GM21576 (cell line): Measurements from ENCODE around the gene IL4I1.
A peak's percentile ranks its signal among the peaks of the same experiment; 100 is the strongest.

Source experiments
- ATAC-seq: cut with Tn5 transposase; IDR thresholded peaks from one replicate; pipeline ENCODE4 v1.9.1; 2021; ENCODE audit warnings: mild to moderate bottlenecking, moderate library complexity; ENCODE audit not compliant: unreplicated experiment

IL4I1 gene

DNA sequence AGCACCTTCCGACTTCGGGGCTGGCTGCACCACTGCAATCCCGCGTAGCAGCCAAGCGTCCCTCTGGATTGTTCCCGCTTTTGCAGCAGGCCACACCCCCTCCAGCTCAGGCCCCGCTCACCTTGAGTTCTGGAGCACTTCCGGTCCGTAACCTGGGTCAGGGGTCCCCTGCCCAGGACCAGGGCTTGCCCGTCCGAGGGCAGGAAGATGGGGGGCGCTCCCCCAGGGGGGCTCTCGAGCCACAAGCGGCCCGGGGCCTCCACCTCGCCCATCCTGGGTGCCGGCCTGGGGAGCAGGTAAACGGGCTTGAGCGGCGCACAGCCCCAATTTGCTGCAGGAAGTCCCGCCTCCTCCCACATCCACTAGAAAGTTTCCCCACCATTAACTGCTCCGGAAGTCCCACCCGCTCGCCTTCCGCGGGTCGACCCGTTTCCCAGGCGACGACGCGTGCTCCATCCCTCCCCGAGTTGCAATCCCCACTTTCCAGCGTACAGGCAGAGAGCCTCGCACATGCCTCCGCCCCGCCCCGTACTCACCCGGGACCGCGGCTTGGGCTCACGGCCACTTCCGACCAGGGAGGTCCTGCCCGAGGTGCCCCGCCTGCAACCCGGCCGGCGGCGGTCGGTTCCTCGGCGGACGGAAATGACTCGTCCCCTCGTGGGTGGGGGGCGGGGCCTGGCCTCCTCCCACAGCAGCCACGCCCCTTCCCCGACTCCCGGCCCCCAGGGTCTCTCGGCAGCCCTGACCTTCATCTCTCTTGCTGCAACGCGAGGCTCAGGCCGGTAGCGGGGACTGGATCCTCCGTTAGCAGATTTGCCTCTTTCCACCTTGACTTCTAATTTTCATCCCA, 29.5 kb downstream of the IL4I1 start, which contains the start of gene PNKP:
Gene PNKP, minus strand, starts transcription at position 644 of the 850 bp plus-strand sequence. Its CDS starts 372 bp downstream, at position 272.
- peak; percentile 32 for ATAC-seq

- no peak for ATAC-seq
Measured at GRCh38 chr19:49864890-49865289, 31.8 kb downstream of the IL4I1 start.

DNA sequence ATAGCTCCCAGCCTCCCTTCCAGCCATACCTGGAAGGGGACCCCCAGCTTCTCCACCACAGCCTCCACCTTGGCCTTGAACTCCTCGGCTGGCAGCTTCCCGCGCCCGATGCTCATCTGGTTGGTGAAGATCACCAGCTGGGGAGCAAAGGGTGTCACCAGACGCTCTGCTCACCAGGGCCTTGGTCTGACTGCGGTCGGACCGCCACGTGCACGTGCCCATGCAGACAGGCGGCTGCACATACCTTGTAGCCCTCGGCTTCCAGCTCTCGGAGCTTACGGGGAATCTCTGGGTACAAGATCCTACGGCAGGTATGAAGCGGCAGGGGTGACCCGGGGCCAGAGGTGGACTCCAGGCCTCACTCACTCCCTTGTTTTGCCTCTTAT, 32.8 kb downstream of the IL4I1 start:
- no peak for ATAC-seq

DNA sequence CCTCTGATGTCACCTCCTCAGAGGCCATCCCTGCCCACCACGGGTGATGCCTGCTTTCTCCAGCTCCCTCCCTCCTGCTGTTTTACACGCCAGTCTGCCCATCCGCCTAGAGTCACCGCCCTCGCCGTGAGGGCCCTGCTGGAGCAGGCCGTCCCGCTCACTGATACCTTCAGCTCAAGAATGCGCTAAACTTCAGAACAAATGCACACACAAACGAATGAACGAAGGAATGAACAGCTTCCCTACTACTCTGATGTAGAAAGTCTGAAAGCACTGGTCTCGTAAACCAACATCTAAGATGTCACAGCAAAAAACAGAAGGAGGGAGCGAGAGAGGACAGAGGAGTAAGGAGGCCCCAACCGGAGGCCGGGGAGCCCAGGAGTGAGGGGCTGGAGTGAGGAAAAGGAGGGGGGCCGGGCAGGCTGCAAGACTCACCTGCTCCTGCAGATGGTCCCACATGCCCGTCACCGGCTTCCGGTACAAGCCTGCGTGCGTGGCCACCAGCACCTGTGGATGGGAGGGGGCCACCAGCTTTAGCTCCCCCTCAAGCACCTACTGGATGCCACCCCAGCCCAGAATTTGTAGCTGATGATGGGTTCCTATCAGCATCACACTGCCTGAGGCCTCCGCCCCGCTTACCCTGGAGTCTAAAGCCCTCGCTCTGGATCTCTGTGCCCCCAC, 33.3 kb downstream of the IL4I1 start:
- ATAC-seq: no peak

- ATAC-seq: no peak
Measured at GRCh38 chr19:49862391-49863253, 34.1 kb downstream of the IL4I1 start.

DNA sequence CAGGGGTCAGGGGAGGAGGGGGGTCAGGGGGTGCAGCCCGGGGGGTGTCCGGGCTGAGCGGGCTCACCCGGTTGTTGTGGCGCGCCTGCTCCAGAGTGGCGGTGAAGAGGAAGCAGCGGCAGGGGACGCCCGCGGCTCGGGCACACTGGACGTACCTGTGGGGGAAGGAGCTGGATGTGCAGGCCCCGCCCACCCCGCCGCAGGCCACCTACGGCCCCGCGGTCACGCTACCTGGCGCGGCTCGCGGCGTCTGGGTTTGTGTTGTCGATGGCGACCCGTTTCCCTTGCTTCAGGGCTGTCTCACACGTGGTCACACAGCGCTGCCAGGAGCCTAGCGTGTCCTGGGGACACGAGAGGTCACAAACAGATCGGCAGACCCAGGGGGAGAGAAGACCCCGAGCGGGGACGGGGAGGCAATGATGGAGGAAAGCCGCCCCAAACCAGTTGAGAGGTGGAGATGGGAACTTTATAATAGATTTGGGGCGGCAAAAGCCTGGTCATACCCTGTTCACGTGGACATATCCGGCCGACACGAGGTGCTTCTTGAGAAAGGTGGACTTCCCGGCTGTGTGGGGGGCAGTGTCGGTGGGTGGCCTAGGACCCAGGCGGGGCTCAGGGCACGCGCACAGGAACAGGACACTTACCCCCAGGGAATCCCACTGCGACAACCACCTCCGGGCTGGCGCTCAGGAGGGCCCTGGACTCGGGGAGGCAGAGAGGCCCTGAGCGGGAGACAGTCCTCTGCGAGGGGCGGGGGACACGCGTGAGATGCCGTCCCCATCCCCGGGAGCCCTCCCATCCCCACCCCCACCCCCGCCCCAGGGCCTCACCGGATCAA, 34.9 kb downstream of the IL4I1 start:
- ATAC-seq: no peak

GRCh38 chr19:49861107-49861506, 35.6 kb downstream of the IL4I1 start:
- ATAC-seq: no peak

- no peak for ATAC-seq
Measured at GRCh38 chr19:49860336-49861102, 36.2 kb downstream of the IL4I1 start.

DNA sequence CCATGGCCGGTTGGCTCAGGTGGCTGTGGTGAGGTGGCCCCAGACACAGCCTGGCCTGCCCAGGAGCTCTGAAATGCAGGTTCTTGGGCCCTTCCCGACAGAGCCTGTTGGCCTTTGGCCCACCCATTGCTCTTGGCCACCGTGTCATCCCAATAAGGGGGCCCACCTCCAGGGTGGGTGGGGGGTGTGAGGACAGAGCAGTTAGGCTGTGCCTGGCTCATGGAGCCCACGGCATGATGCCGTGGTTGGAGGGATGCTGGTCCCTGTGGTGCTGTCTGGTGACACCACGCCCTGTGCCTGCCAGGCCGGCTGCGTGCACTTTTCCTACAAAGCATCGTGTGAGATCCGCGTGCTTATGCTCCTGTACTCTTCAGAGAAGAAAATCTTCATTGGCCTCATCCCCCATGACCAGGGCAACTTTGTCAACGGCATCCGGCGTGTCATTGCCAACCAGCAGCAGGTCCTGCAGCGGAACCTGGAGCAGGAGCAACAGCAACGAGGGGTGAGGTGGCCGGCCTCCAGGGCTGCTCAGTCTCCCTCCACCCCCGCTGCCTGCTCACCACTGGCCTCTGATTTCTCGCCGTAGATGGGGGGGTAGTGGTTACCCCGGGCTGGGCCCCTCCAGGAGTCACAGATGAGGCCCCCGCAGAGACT, 36.9 kb downstream of the IL4I1 start:
- no peak for ATAC-seq

DNA sequence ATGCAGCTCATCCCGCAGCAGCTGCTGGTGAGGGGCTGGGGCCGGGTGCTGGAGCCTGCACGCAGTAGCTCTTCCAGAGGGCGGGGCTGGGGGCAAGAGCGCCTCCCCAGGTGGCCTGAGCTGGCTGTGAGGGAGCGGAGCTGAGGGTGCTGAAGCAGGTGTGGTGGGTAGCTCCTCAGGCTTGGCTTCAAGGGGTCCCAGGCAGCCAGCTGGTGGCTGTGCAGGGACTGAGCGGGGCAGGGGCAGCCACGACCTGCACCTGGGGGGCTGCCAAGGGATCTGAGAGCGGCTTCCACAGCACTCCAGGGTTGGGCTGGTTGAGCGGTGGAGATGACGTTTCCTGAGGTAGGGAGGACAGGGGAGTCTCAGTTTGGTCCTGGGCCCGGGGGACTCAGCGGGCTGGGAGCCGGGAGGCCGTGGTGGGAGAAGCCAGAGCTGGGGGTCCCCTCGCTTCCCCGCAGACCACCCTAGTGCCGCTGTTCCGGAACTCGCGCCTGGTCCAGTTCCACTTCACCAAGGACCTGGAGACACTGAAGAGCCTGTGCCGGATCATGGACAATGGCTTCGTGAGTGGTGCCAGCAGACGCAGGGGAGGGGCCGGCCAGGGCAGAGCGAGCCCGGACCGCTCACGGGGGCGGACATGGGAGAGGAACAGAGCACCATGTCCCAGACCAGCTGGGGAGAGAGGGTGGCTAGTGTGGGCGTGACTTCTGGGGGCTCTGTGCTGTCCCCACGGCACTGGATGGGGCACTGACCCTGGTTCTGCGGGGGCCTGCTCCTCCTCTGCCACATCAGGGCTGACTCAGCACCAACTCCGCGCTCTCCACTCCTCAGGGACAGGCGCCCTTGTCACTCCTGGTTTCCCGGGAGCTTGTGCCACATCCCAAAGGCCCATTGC, 38.4 kb downstream of the IL4I1 start:
- ATAC-seq: no peak

DNA sequence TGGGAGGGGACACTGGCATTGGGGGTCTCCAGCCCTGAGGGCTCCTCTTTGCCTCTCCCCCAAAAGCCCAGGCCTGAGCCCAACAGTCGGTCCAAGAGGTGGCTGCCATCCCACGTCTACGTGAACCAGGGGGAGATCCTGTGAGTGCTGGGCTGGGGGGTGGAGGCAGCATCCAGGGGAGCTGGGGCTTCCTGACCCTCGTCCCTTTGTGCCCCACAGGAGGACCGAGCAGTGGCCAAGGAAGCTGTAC, 38.9 kb downstream of the IL4I1 start:
- no peak for ATAC-seq

- no peak for ATAC-seq
Measured at GRCh38 chr19:49857061-49857837, 39.4 kb downstream of the IL4I1 start.

- no peak for ATAC-seq
Measured at GRCh38 chr19:49856574-49857021, 40.1 kb downstream of the IL4I1 start.

DNA sequence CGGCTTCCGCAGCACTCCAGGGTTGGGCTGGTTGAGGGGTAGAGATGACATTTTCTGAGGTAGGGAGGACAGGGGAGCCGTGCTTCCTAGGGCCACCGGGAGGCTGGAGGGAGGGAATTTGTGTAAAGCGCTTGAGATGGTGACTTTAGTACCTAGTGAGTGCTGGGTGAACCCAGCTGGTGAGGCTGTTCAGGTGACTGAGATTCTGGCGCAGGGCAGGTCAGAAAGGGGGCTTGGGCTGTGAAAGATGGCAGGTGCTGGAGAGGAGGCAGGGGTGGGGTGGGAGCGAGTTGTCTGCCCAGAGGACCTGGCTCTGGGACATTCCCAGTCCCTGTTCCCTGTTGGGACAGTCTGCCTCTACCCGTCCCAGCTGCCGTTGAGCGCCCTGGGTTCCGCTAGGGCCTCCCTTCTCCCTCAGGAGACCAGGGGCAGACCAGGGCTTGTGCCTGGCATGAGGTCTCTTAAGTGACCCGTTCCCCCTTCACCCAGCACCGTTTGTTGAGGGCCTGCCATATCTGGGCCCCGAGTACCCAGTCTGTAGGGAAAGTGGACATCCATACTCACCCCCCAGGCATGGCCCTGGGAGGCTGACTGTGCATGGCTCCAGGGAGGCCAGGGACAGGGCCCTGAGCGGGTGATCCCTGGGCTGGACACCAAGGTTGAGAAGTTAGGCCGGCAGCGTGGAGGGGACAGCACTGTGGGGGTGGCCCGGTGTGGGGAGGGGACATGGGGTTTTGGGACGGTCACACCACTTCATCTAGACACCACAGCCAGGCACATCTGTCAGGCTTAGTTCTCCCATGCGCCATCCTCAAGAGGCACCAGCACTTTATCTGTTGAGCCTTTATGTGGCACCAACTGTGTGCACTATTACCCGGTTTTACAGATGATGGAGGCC, 40.8 kb downstream of the IL4I1 start:
- ATAC-seq: no peak

- ATAC-seq: no peak
Measured at GRCh38 chr19:49855277-49855675, 41.4 kb downstream of the IL4I1 start.

DNA sequence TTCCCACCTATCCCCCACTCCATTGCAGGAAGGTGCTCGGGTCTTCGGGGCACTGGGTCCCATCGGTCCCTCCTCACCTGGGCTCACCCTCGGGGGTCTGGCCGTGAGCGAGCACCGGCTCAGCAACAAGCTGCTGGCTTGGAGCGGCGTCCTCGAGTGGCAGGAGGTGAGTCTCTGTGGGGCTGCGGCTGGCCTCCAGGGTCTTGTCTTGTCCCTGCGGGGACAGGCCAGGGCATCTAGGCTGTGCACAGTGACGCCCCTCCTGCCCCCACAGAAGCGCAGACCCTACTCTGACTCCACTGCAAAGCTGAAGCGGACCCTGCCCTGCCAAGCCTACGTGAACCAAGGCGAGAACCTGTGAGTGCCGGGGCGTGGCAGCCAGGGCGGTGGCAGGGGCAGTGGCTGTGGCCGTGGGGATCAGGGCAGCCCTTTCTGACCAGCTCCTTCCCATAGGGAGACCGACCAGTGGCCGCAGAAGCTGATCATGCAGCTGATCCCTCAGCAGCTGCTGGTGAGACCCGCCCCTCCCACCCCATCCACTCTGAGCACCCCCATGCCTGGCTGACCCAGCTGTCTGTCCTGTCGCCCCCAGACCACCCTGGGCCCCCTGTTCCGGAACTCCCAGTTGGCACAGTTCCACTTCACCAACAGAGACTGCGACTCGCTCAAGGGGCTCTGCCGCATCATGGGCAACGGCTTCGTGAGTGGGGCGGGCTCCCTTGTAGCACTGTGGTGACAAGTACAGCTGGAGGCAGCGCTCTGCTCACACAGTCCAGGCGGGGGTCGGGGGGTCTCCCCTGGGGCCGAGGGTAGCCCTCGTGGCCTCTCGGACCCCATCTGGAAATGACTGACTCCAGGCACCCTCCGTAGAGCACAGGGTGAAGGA, 42.1 kb downstream of the IL4I1 start:
- no peak for ATAC-seq
